HEK293 (cell line): ENCODE measurements around the gene RABL3.

Source experiments
- CTCF ChIA-PET: fragments of 350-600 bp; formaldehyde crosslinking; extraction: SDS; loops from one replicate; lab custom pipeline; 2021; ENCODE audit warnings: antibody characterized with exemption; lab: Yijun Ruan, JAX
- POLR2A ChIA-PET: fragments of 300-600 bp; formaldehyde crosslinking; extraction: SDS; loops from one replicate; lab custom pipeline; 2020; ENCODE audit warnings: antibody characterized with exemption, inconsistent platforms; lab: Yijun Ruan, JAX
- H3K27ac ChIP-seq: fragments of 200-500 bp; sonication (Bioruptor generic); 2 replicates; pipeline ENCODE4 v1.5.1; 2014; ENCODE audit warnings: low read depth, low read length, control low read depth, inconsistent platforms; ENCODE audit errors: extremely low read depth
- H3K36me3 ChIP-seq, 2 experiments: fragments of 200-500 bp in 1 of 2; sonication (Bioruptor generic) in 1 of 2; 1 replicate in 1 of 2; 2 replicates in 1 of 2; pipeline ENCODE4 v1.5.1; 2014 to 2017; ENCODE audit warnings: inconsistent platforms in 2 of 2, low read length in 2 of 2; ENCODE audit not compliant: control insufficient read depth in 2 of 2, insufficient read depth in 1 of 2
- H3K4me1 ChIP-seq: fragments of 200-500 bp; sonication (Bioruptor generic); 2 replicates; pipeline ENCODE4 v1.5.1; 2014; ENCODE audit warnings: mild to moderate bottlenecking, low read length, inconsistent platforms; ENCODE audit not compliant: control insufficient read depth, insufficient read depth
- H3K4me3 ChIP-seq: 2 replicates; pipeline ENCODE4 v1.5.1; 2011; ENCODE audit warnings: low read depth, mild to moderate bottlenecking, control low read depth, low read length, moderate library complexity
- H3K9me3 ChIP-seq: fragments of 200-500 bp; sonication (Bioruptor generic); 2 replicates; pipeline ENCODE4 v1.5.1; 2014; ENCODE audit warnings: low read depth, low read length, inconsistent platforms; ENCODE audit not compliant: control insufficient read depth, insufficient read depth
- ELK4 ChIP-seq: IDR thresholded peaks from 2 replicates; pipeline ENCODE4 v1.6.1; 2011; ENCODE audit warnings: mild to moderate bottlenecking, low read depth, low read length, borderline replicate concordance
- HOXC10 ChIP-seq: sonication (generic); formaldehyde crosslinking; IDR thresholded peaks from 2 replicates; pipeline ENCODE4 v1.8.1; 2023; ENCODE audit warnings: mild to moderate bottlenecking, missing genetic modification reagents
- SCRT1 ChIP-seq: fragments of 450-650 bp; formaldehyde crosslinking; IDR thresholded peaks from 2 replicates; pipeline ENCODE4 v1.5.1; 2016; ENCODE audit warnings: missing biosample characterization, missing genetic modification characterization, borderline replicate concordance
- SP2 ChIP-seq: fragments of 450-650 bp; formaldehyde crosslinking; IDR thresholded peaks from 2 replicates; pipeline ENCODE4 v1.5.1; 2016; ENCODE audit warnings: missing biosample characterization, missing genetic modification characterization
- YY1 ChIP-seq: fragments of 450-650 bp; formaldehyde crosslinking; IDR thresholded peaks from 2 replicates; pipeline ENCODE4 v1.5.1; 2018; ENCODE audit warnings: missing biosample characterization, missing genetic modification characterization
- ZFP41 ChIP-seq: fragments of 450-650 bp; formaldehyde crosslinking; IDR thresholded peaks from 2 replicates; pipeline ENCODE4 v1.5.1; 2016; ENCODE audit warnings: missing biosample characterization, missing genetic modification characterization, borderline replicate concordance
- ZNF157 ChIP-seq: fragments of 450-650 bp; formaldehyde crosslinking; IDR thresholded peaks from 2 replicates; pipeline ENCODE4 v1.5.1; 2016; ENCODE audit warnings: missing biosample characterization, missing genetic modification characterization
- ZNF16 ChIP-seq: fragments of 450-650 bp; formaldehyde crosslinking; IDR thresholded peaks from 2 replicates; pipeline ENCODE4 v1.5.1; 2016; ENCODE audit warnings: low read depth, missing biosample characterization, missing genetic modification characterization
- ZNF18 ChIP-seq: fragments of 450-650 bp; formaldehyde crosslinking; IDR thresholded peaks from 2 replicates; pipeline ENCODE4 v1.5.1; 2016; ENCODE audit warnings: missing biosample characterization, missing genetic modification characterization
- ZNF211 ChIP-seq: fragments of 450-650 bp; formaldehyde crosslinking; IDR thresholded peaks from 2 replicates; pipeline ENCODE4 v1.5.1; 2016; ENCODE audit warnings: low read depth, missing biosample characterization, missing genetic modification characterization
- ZNF274 ChIP-seq, 2 experiments: fragments of 200-500 bp in 1 of 2; fragments of 450-650 bp in 1 of 2; sonication (Bioruptor generic) in 1 of 2; formaldehyde crosslinking in 1 of 2; IDR thresholded peaks; 2 replicates each; pipeline versions ENCODE4 v1.5.1 to v1.6.1; 2014 to 2016; ENCODE audit warnings: borderline replicate concordance in 1 of 2, inconsistent platforms in 1 of 2, low read length in 1 of 2, missing biosample characterization in 1 of 2, missing genetic modification characterization in 1 of 2
- ZNF311 ChIP-seq: fragments of 450-650 bp; formaldehyde crosslinking; IDR thresholded peaks from 2 replicates; pipeline ENCODE4 v1.5.1; 2017; ENCODE audit warnings: missing biosample characterization, missing genetic modification characterization, borderline replicate concordance
- ZNF354C ChIP-seq: fragments of 450-650 bp; formaldehyde crosslinking; IDR thresholded peaks from 2 replicates; pipeline ENCODE4 v1.5.1; 2016; ENCODE audit warnings: missing biosample characterization, missing genetic modification characterization, low read depth, borderline replicate concordance
- ZNF48 ChIP-seq: fragments of 450-650 bp; formaldehyde crosslinking; IDR thresholded peaks from 2 replicates; pipeline ENCODE4 v1.5.1; 2016; ENCODE audit warnings: missing biosample characterization, missing genetic modification characterization
- ZNF548 ChIP-seq: fragments of 450-650 bp; formaldehyde crosslinking; IDR thresholded peaks from 2 replicates; pipeline ENCODE4 v1.5.1; 2016; ENCODE audit warnings: missing biosample characterization, missing genetic modification characterization
- ZNF621 ChIP-seq: fragments of 450-650 bp; formaldehyde crosslinking; IDR thresholded peaks from 2 replicates; pipeline ENCODE4 v1.5.1; 2017; ENCODE audit warnings: missing biosample characterization, missing genetic modification characterization
- ZNF624 ChIP-seq: fragments of 450-650 bp; formaldehyde crosslinking; IDR thresholded peaks from 2 replicates; pipeline ENCODE4 v1.5.1; 2017; ENCODE audit warnings: missing biosample characterization, missing genetic modification characterization
- ZNF677 ChIP-seq: fragments of 450-650 bp; IDR thresholded peaks from 2 replicates; pipeline ENCODE4 v1.5.0; 2018; ENCODE audit warnings: missing biosample characterization, mild to moderate bottlenecking, missing genetic modification characterization, moderate library complexity
- ZNF768 ChIP-seq: fragments of 450-650 bp; formaldehyde crosslinking; IDR thresholded peaks from 2 replicates; pipeline ENCODE4 v1.5.1; 2018; ENCODE audit warnings: missing biosample characterization, mild to moderate bottlenecking, missing genetic modification characterization
- ZNF843 ChIP-seq: fragments of 450-650 bp; formaldehyde crosslinking; IDR thresholded peaks from 2 replicates; pipeline ENCODE4 v1.5.1; 2016; ENCODE audit warnings: missing biosample characterization, missing genetic modification characterization
- ZXDB ChIP-seq: fragments of 450-650 bp; formaldehyde crosslinking; IDR thresholded peaks from 2 replicates; pipeline ENCODE4 v1.5.1; 2016; ENCODE audit warnings: missing biosample characterization, missing genetic modification characterization
- TF ChIP-seq, protein P1 (sequence below): fragments of 450-650 bp; formaldehyde crosslinking; IDR thresholded peaks from 2 replicates; pipeline ENCODE4 v1.5.1; 2016; ENCODE audit warnings: missing biosample characterization, missing genetic modification characterization, borderline replicate concordance
- TF ChIP-seq, protein P2 (sequence below): fragments of 450-650 bp; formaldehyde crosslinking; IDR thresholded peaks from 2 replicates; pipeline ENCODE4 v1.5.1; 2016; ENCODE audit warnings: missing biosample characterization, missing genetic modification characterization

Gene RABL3

DNA sequence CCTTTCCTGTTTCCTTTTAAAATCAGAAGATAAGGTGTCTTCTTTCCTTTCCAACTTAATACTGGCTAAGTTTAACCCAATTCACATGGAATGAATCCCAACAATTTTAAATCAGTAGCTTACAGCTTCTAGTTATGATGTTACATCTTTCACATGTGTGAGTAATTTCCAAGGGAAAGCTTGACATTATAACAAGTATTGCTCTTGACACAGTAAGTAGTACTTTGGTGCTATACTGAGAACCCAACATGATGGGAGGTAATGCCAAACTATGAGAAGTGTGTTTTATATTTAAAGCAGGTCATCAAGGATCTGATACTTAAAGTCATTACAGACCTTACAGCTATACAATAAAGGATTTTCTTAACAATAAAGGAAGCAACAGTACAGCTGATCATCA, 29.1 kb downstream of the RABL3 start (continued):
- no peak for TF ChIP-seq ZXDB (tag by site-specific recombination)
- TF ChIP-seq ZNF311 (tag by site-specific recombination): no peak
- no peak for TF ChIP-seq ZNF48 (tag by site-specific recombination)
- TF ChIP-seq ZFP41 (tag by site-specific recombination): no peak
- TF ChIP-seq ZNF157 (tag by site-specific recombination): no peak
- TF ChIP-seq, all 188 proteins: peak for 0

GRCh38 chr3:120710369-120710768, 31.9 kb downstream of the RABL3 start:
- ChIA-PET CTCF (no interaction called here), POLR2A (no interaction called here)
- Histone ChIP-seq H3K4me3 (no peak overlapping the region), H3K4me1 (no peaks in the 10 kb centered on the region), H3K36me3 (no peaks in the 10 kb centered on the region), H3K9me3 (no peaks in the 10 kb centered on the region), H3K27ac (no peak overlapping the region)
- TF ChIP-seq ZNF768 (tag by site-specific recombination): no peak

DNA sequence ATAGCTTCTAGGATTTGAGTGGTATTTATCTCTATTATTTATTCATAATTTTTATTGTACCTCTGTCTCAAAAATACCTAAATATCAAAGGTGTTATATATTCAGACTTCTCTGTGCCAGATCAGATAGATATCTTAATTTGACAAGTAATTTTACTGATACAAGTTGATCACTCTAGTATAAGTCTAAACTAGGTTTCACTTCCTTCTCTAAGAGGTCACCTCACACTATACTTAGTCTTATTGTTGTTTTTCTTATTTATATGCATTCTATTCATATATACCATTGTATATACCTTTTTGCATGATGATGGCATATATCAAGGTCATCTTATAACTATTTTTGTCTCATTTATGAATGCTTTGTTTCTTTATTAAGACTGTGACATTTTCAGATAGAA, 33.9 kb downstream of the RABL3 start:
- H3K4me3 ChIP-seq: no peak overlapping the region
- H3K4me1 ChIP-seq: no peaks in the 10 kb centered on the region
- ChIA-PET CTCF (interaction anchor here (1.1 kb wide), 1 partner anchor 15 kb away, joined by 3 read pairs; no protein-coding TSS in a partner anchor), POLR2A (no interaction called here)
- TF ChIP-seq ZNF16 (tag by site-specific recombination) (no peak), SP2 (tag by site-specific recombination) (no peak), ZNF548 (tag by site-specific recombination) (no peak), ZNF624 (no peak), ZNF677 (no peak), ZNF843 (tag by site-specific recombination) (no peak), ELK4 (no peak), ZNF621 (tag by site-specific recombination) (no peak), ZNF274 (IDR thresholded peaks at IDR 0.05; ENCODE audit: low read length) (no peak), ZNF274 (tag by site-specific recombination; IDR thresholded peaks at IDR 0.05; ENCODE audit: borderline replicate concordance) (no peak), HOXC10 (CRISPR knock-in tag) (no peak), ZNF18 (tag by site-specific recombination) (no peak), YY1 (tag by site-specific recombination) (no peak), ZNF354C (tag by site-specific recombination) (no peak), SCRT1 (no peak), ZNF211 (no peak)
- TF ChIP-seq, protein P1, sequence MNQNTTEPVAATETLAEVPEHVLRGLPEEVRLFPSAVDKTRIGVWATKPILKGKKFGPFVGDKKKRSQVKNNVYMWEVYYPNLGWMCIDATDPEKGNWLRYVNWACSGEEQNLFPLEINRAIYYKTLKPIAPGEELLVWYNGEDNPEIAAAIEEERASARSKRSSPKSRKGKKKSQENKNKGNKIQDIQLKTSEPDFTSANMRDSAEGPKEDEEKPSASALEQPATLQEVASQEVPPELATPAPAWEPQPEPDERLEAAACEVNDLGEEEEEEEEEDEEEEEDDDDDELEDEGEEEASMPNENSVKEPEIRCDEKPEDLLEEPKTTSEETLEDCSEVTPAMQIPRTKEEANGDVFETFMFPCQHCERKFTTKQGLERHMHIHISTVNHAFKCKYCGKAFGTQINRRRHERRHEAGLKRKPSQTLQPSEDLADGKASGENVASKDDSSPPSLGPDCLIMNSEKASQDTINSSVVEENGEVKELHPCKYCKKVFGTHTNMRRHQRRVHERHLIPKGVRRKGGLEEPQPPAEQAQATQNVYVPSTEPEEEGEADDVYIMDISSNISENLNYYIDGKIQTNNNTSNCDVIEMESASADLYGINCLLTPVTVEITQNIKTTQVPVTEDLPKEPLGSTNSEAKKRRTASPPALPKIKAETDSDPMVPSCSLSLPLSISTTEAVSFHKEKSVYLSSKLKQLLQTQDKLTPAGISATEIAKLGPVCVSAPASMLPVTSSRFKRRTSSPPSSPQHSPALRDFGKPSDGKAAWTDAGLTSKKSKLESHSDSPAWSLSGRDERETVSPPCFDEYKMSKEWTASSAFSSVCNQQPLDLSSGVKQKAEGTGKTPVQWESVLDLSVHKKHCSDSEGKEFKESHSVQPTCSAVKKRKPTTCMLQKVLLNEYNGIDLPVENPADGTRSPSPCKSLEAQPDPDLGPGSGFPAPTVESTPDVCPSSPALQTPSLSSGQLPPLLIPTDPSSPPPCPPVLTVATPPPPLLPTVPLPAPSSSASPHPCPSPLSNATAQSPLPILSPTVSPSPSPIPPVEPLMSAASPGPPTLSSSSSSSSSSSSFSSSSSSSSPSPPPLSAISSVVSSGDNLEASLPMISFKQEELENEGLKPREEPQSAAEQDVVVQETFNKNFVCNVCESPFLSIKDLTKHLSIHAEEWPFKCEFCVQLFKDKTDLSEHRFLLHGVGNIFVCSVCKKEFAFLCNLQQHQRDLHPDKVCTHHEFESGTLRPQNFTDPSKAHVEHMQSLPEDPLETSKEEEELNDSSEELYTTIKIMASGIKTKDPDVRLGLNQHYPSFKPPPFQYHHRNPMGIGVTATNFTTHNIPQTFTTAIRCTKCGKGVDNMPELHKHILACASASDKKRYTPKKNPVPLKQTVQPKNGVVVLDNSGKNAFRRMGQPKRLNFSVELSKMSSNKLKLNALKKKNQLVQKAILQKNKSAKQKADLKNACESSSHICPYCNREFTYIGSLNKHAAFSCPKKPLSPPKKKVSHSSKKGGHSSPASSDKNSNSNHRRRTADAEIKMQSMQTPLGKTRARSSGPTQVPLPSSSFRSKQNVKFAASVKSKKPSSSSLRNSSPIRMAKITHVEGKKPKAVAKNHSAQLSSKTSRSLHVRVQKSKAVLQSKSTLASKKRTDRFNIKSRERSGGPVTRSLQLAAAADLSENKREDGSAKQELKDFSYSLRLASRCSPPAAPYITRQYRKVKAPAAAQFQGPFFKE: no peak
- TF ChIP-seq, protein P2, sequence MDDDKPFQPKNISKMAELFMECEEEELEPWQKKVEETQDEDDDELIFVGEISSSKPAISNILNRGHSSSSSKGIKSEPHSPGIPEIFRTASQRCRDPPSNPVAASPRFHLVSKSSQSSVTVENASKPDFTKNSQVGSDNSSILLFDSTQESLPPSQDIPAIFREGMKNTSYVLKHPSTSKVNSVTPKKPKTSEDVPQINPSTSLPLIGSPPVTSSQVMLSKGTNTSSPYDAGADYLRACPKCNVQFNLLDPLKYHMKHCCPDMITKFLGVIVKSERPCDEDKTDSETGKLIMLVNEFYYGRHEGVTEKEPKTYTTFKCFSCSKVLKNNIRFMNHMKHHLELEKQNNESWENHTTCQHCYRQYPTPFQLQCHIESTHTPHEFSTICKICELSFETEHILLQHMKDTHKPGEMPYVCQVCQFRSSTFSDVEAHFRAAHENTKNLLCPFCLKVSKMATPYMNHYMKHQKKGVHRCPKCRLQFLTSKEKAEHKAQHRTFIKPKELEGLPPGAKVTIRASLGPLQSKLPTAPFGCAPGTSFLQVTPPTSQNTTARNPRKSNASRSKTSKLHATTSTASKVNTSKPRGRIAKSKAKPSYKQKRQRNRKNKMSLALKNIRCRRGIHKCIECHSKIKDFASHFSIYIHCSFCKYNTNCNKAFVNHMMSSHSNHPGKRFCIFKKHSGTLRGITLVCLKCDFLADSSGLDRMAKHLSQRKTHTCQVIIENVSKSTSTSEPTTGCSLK (tag by site-specific recombination): no peak
- peaks cover 0 to 4% of the 10 kb centered on the region in 2 experiments; a peak in 1 of 3 replicates for H3K36me3 ChIP-seq
- H3K9me3 ChIP-seq: no peaks in the 10 kb centered on the region
- H3K27ac ChIP-seq: no peak overlapping the region
